IPS-NIHi7 (cell line): ENCODE data around the gene TMEM184A.
A peak's percentile ranks its signal among the peaks of the same experiment; 100 is the strongest.
"Not testable (repeated sequence)": the region's sequence is repeated elsewhere in the genome, so short reads cannot be mapped to it uniquely, and the experiment has no call there.

Experiments used
- DNase-seq: peaks from one replicate; pipeline ENCODE4 v3.0.0; 2012; ENCODE audit warnings: mixed read lengths; ENCODE audit errors: extremely low spot score

TMEM184A gene

GRCh38 chr7:1590476-1590875 lies 34.5 kb upstream of the TMEM184A start:
- no peak for DNase-seq

GRCh38 chr7:1588978-1589377 lies 33.0 kb upstream of the TMEM184A start:
- DNase-seq: no peak

GRCh38 chr7:1587738-1588137 lies 31.7 kb upstream of the TMEM184A start:
- no peak for DNase-seq

- no peak for DNase-seq
These were observed 31.1 kb upstream of the TMEM184A start for GRCh38 chr7:1586827-1587705.

GRCh38 chr7:1586126-1586826 lies 30.3 kb upstream of the TMEM184A start:
- DNase-seq: no peak

GRCh38 chr7:1585142-1585981 lies 29.4 kb upstream of the TMEM184A start:
- no peak for DNase-seq

- DNase-seq: no peak
These were observed 28.7 kb upstream of the TMEM184A start for GRCh38 chr7:1584700-1585099.

- not testable (repeated sequence) for DNase-seq
These were observed 27.4 kb upstream of the TMEM184A start for GRCh38 chr7:1583241-1583930.

- no peak for DNase-seq
These were observed 24.5 kb upstream of the TMEM184A start for GRCh38 chr7:1580422-1581030.

GRCh38 chr7:1579481-1580421 lies 23.7 kb upstream of the TMEM184A start:
- DNase-seq: peak; percentile 90

GRCh38 chr7:1578513-1578912 lies 22.5 kb upstream of the TMEM184A start:
- DNase-seq: no peak

GRCh38 chr7:1576521-1577253 lies 20.7 kb upstream of the TMEM184A start:
- DNase-seq: peak; percentile 65

GRCh38 chr7:1575809-1576208 lies 19.8 kb upstream of the TMEM184A start:
- no peak for DNase-seq

GRCh38 chr7:1572111-1572822 lies 16.3 kb upstream of the TMEM184A start:
- no peak for DNase-seq

GRCh38 chr7:1569833-1570632 lies 14.0 kb upstream of the TMEM184A start, which contains the start of gene PSMG3:
Gene PSMG3 (minus strand): TSS chr7:1570032. CDS start chr7:1569339, 693 bp downstream.
- peak; percentile 89 for DNase-seq

GRCh38 chr7:1569440-1569832 lies 13.4 kb upstream of the TMEM184A start:
- DNase-seq: no peak

- DNase-seq: no peak
These were observed 13.0 kb upstream of the TMEM184A start for GRCh38 chr7:1569016-1569415.
